ENCODE measurements around the gene PTPRO.

PTPRO gene

DNA sequence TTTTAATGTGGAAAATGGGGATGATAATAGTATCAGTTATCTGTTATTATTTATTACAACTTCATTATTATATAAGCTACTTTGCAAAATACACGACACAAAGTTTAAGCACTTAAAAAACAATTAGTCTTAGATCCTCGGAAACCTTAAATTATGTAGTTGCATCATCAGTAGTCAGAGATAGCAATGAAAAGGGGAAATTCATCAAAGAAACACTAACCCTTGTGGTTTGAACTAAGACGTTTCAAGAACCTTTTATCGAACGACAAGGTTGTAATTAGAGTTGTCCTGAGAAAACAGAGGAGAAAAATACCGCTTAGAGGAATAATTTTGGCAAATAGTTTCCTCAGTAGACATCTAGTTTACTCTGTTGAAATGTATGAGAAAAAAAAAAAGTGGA, 198.5 kb downstream of the PTPRO start:
- no peak overlapping the region for H3K4me2 ChIP-seq (ENCODE audit: low read length)
- H3K79me2 ChIP-seq (ENCODE audit: control insufficient read depth, low read length) = no peaks in the 10 kb centered on the region
- peaks cover 13% of the 10 kb centered on the region; the same call in 1 of the 2 replicates for H3K27me3 ChIP-seq (ENCODE audit: control insufficient read depth, low read length)
- no peaks in the 10 kb centered on the region for H3K9me3 ChIP-seq (ENCODE audit: control insufficient read depth, insufficient read depth, low read length)
- no peaks in the 10 kb centered on the region for H4K20me1 ChIP-seq (ENCODE audit: control insufficient read depth, insufficient read depth, low read depth, low read length)
- H3K9me2 ChIP-seq (replicated peaks; ENCODE audit: control insufficient read depth, low read length) = no peaks in the 10 kb centered on the region
- H3K36me3 ChIP-seq (ENCODE audit: control insufficient read depth, low read length) = no peaks in the 10 kb centered on the region
- H3K27ac ChIP-seq (ENCODE audit: low read depth, low read length) = no peak overlapping the region
- H3K4me1 ChIP-seq (ENCODE audit: control insufficient read depth, low read length) = peaks cover 6% of the 10 kb centered on the region
- H3K4me3 ChIP-seq (ENCODE audit: low read length) = no peak overlapping the region
- TF ChIP-seq, protein P1, sequence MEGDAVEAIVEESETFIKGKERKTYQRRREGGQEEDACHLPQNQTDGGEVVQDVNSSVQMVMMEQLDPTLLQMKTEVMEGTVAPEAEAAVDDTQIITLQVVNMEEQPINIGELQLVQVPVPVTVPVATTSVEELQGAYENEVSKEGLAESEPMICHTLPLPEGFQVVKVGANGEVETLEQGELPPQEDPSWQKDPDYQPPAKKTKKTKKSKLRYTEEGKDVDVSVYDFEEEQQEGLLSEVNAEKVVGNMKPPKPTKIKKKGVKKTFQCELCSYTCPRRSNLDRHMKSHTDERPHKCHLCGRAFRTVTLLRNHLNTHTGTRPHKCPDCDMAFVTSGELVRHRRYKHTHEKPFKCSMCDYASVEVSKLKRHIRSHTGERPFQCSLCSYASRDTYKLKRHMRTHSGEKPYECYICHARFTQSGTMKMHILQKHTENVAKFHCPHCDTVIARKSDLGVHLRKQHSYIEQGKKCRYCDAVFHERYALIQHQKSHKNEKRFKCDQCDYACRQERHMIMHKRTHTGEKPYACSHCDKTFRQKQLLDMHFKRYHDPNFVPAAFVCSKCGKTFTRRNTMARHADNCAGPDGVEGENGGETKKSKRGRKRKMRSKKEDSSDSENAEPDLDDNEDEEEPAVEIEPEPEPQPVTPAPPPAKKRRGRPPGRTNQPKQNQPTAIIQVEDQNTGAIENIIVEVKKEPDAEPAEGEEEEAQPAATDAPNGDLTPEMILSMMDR (IDR thresholded peaks at IDR 0.05; ENCODE audit: low read depth, low read length, poor library complexity, severe bottlenecking) = no peak
- TF ChIP-seq EZH2phosphoT487 (IDR thresholded peaks at IDR 0.05; ENCODE audit: borderline replicate concordance, low read length) = no peak
- 0 out of 2 replicates have a peak, but pooled peaks cover 3% of the 10 kb centered on the region for H3F3A ChIP-seq (ENCODE audit: control insufficient read depth, insufficient read depth)

DNA sequence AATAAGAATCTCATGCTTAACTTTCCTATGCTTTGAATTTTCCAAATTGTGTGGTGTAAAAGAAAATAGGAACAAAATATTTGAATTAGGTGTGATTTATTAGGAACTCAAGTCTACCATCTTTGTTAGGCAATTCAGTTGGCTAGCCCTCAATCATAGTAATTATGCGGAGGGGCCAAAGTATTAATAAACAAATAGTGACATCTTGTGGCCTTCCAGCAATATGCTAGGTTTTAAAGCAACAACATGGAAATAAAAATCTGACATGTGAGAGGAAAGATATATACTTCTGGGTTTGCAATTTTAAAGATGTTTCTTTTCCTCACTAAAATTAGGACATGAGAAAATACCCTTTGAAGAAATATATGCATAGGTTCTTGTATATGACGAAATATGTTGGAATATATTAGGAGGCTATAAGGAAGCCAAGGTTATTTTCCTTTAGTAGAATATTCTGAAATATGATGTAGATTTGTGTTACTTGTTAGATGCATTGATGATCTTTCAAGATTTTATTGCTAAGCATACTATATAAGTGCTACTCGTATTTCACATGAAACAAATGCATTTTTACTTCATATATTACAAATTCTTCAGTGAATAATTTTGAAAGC, 200.4 kb downstream of the PTPRO start:
- Histone ChIP-seq H3K9me2 (replicated peaks; ENCODE audit: control insufficient read depth, low read length) (no peaks in the 10 kb centered on the region), H3K9me3 (ENCODE audit: control insufficient read depth, insufficient read depth, low read length) (no peaks in the 10 kb centered on the region), H3K79me2 (ENCODE audit: control insufficient read depth, low read length) (no peaks in the 10 kb centered on the region), H3K27ac (ENCODE audit: low read depth, low read length) (no peak overlapping the region), H3K27me3 (ENCODE audit: control insufficient read depth, low read length) (peaks cover 13% of the 10 kb centered on the region; the same call in 1 of the 2 replicates), H3K4me3 (ENCODE audit: low read length) (no peak overlapping the region), H3K36me3 (ENCODE audit: control insufficient read depth, low read length) (no peaks in the 10 kb centered on the region), H3K4me2 (ENCODE audit: low read length) (no peak overlapping the region), H3K4me1 (ENCODE audit: control insufficient read depth, low read length) (peaks cover 11% of the 10 kb centered on the region), H4K20me1 (ENCODE audit: control insufficient read depth, insufficient read depth, low read depth, low read length) (no peaks in the 10 kb centered on the region), H3F3A (ENCODE audit: control insufficient read depth, insufficient read depth) (0 out of 2 replicates have a peak, but pooled peaks cover 3% of the 10 kb centered on the region)
- TF ChIP-seq EZH2phosphoT487 (IDR thresholded peaks at IDR 0.05; ENCODE audit: borderline replicate concordance, low read length) = no peak
- TF ChIP-seq, protein P1 (IDR thresholded peaks at IDR 0.05; ENCODE audit: low read depth, low read length, poor library complexity, severe bottlenecking) = peak; percentile 72

DNA sequence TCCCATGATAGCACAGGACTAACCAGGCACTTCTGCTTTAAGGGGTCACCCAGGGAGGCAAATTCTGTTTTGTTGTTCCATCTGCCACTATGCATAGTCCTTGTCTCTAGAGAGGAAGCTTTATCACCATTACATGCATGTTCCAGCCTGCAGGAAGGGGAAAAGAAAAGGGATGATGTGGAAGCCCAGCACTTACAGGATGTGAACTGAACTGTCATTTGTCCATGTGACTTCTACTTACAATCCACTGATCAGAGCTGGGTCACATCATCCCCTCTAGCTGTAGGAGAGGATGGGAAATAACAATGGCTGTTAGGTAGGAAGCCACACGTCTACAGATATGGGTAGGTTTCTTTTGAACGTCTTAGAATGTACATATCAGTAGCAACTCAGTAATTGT, 203.1 kb downstream of the PTPRO start:
- no peaks in the 10 kb centered on the region for H3K79me2 ChIP-seq (ENCODE audit: control insufficient read depth, low read length)
- TF ChIP-seq, protein P1 (IDR thresholded peaks at IDR 0.05; ENCODE audit: low read depth, low read length, poor library complexity, severe bottlenecking) = no peak
- no peak for TF ChIP-seq EZH2phosphoT487 (IDR thresholded peaks at IDR 0.05; ENCODE audit: borderline replicate concordance, low read length)
- H3K9me2 ChIP-seq (replicated peaks; ENCODE audit: control insufficient read depth, low read length) = no peaks in the 10 kb centered on the region
- H3K4me2 ChIP-seq (ENCODE audit: low read length) = peak overlapping the region; percentile 47; the same call in 1 of the 2 replicates
- H3K4me1 ChIP-seq (ENCODE audit: control insufficient read depth, low read length) = peaks cover 11% of the 10 kb centered on the region
- no peak overlapping the region for H3K4me3 ChIP-seq (ENCODE audit: low read length)
- H3K9me3 ChIP-seq (ENCODE audit: control insufficient read depth, insufficient read depth, low read length) = no peaks in the 10 kb centered on the region
- no peaks in the 10 kb centered on the region for H3K36me3 ChIP-seq (ENCODE audit: control insufficient read depth, low read length)
- 0 out of 2 replicates have a peak, but pooled peaks cover 3% of the 10 kb centered on the region for H3F3A ChIP-seq (ENCODE audit: control insufficient read depth, insufficient read depth)
- no peak overlapping the region for H3K27ac ChIP-seq (ENCODE audit: low read depth, low read length)
- H3K27me3 ChIP-seq (ENCODE audit: control insufficient read depth, low read length) = peaks cover 8% of the 10 kb centered on the region; the same call in 1 of the 2 replicates
- no peaks in the 10 kb centered on the region for H4K20me1 ChIP-seq (ENCODE audit: control insufficient read depth, insufficient read depth, low read depth, low read length)
